CD4-positive, alpha-beta T cell treated with Interleukin-2 at 100 ng/mL for 4 hours (primary cell): Measurements from ENCODE around the gene LRRC63.
"Not testable (repeated sequence)": the region's sequence is repeated elsewhere in the genome, so short reads cannot be mapped to it uniquely, and the experiment has no call there.

Experiments used
- DNase-seq: peaks from one replicate; pipeline ENCODE4 v3.0.0-alpha.2; 2020; ENCODE audit warnings: low spot score

Gene LRRC63

GRCh38 chr13:46181377-46181839 lies 30.3 kb upstream of the LRRC63 start:
- no peak for DNase-seq

GRCh38 chr13:46181840-46182490 lies 29.8 kb upstream of the LRRC63 start, which contains the start of gene LCP1:
LCP1 (minus strand) TSS chr13:46182177; CDS start chr13:46159662, 22,515 bp downstream.
- peak; percentile 93 for DNase-seq

DNA sequence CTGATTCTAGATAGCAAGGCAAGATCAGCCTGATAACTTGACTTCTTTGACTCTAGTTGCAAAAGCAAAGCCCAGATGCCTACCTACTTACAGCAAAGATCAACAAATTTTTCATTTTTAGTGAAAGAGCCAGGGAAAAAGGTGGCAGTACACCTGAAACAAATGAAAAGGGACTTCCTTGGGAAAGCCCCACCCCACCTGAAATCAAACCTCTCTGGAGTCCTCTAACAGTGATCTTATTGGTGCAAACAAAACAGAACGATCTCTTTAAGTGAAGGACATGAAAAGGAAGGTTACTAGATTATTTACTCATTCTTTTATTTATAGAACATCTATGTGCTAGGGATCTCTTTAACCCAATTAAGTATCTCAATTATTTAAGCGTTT lies 29.2 kb upstream of the LRRC63 start:
- no peak for DNase-seq

DNA sequence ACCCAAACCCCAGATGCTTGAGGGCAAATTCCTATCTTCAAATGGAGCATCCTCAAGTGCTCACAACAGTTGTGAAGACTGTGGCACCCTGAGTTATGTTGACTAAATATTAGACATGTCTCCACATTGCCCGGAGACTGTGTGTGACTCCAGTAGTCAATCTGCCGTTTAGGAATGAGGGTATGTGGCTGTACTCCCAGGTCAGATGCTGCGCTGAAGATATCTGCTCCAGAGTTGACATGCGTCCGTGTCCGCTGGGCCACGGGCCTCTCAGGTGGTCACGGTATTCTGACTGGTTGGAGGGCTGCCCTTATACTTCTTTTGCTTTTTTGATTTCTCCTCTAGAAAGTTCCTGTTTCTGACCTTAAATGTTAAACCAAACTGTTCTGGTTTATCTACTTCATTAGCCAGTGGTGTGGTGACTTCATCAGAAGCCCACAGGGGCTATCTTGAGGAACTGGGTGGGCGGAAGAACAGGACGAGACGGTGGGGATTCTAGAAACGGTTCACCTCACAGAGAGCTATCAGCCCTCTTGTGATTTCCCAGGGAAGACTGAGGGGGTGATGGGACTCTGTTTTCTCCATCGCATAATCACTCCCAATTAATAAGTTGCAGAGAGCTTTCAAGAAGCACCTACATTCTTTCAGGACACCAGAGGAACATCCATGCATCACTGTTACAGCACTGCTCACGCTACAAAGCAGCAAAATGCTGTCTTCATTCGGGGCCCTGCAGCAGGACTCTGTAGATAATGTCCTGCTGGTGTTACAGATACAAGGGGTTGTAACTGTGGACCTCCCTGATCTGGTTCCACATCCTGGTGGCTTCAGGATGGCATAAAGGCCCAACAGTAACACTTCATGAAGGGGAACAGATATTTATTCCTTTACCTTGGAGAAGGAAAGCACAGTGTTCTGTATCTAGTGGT lies 28.4 kb upstream of the LRRC63 start:
- DNase-seq, result no peak

GRCh38 chr13:46184277-46184699 lies 27.4 kb upstream of the LRRC63 start:
- DNase-seq, result peak; percentile 83

DNA sequence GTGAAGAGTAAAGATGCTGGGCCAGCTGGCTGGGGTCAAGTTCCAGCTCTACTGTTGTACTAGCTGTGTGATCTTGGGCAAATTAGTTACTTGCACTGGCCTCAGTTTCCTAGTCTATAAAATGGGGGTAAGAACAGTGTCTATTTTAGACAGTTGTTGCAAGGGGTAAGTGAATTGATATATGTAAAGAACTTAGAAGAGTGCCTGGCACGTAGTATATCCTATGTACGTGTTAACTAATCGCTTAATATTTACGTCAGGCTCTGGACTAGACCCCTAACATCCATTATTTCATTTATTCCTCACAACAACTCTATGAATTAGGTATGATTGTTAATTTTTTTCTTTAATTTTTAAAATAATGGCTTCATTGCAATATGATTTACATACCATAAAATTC lies 26.1 kb upstream of the LRRC63 start:
- DNase-seq, result no peak

- DNase-seq, result no peak
These were observed 19.3 kb upstream of the LRRC63 start for GRCh38 chr13:46192412-46192811.

DNA sequence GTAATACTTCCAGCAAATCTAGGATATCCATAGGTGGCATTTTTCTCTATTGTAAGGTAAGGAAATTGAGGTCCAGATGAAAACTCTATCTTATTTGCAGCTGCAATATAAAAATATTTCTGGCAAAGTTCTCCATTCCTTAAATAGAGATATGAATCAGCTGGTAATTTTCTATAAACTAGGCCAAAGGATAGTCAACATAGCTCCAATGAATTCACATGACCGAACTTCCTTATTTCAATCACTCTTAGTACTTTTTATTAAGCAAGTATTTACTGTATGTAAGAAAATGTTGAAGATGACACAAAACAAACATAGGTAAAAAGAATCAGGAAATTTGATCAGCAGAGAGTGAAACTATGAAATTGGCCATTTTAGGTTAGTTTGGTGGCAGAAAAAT lies 16.7 kb upstream of the LRRC63 start:
- no peak for DNase-seq

DNA sequence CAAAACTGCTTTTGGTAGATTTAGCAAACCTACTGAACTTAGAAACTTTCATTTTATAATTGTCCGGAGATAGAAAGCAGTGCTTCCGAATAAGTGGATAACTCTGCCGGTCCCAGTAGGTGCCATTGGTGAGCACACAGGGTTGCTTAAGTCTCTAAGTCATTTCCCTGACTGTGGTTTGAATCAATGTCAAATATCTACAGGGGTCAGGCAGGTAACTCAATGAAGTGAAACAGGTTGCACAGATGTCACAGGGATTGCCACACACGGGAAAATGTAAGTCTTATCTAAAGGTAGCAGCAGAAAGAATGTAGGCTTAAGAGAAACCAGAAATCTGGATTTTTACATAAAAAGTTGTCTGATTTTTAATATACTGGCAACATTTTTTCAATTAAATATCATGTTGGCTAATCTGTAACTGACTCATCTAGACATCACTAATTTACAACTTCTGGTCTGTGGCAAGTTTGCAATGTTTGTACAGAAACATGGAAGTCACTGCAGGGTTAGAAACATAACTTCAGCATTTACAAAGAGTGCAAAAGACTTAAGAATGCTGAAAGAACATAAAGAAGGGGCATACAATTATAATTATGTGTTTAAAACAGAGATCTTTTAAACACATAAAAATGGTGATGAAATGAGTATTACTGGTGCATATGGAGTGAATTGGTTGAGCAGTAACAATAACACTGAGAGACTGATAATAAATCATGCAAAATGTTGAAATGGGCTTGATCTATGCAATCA lies 14.3 kb upstream of the LRRC63 start:
- no peak for DNase-seq

GRCh38 chr13:46198696-46199193 lies 13.0 kb upstream of the LRRC63 start:
- no peak for DNase-seq

DNA sequence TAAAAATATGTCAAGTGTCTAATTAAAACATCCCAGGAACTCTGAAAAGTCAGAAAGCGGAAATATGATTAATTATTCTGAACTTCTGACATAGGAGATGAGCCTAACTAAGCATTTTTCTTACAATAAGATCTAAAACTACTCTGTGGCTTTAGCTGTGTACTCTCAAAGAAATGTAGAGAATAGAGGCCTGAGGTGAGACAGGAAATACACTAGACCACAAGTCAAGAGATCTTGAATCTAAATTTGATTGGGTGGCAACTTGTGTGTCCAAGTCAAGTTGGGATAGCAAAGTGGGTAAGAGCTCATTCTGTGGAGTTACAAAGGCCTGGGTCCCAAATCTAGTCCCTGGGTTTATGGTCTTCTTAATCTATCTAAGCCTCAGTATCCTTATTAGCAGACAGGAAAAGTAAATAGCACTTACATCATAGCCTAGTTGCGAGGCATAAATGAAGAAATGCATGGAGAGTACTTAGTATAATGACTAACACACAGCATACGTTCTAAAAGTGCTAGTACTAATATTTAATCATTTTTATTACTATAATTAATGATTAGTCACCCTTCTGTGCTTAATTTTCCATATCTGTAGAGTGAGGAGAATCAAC lies 9.4 kb upstream of the LRRC63 start:
- peak; percentile 52 for DNase-seq

DNA sequence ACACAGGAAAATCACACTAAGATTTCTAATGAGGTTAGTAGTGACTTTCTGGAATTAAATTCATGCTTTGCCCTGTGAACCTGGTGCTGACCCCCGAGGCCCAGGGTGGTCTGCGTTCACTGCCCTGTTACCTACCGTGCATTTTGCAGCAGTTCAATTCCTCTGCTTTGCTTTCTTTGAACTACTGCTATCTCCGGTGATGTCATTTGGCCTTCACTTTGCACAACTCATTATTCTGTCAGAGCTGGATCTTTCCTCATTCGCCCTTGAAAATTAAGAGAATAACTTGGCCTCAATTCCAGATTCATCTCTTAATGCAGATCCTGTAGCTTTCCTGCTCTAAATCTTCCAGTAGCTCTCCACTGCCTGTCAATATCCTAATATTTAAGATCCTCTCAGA lies 8.8 kb upstream of the LRRC63 start:
- no peak for DNase-seq

DNA sequence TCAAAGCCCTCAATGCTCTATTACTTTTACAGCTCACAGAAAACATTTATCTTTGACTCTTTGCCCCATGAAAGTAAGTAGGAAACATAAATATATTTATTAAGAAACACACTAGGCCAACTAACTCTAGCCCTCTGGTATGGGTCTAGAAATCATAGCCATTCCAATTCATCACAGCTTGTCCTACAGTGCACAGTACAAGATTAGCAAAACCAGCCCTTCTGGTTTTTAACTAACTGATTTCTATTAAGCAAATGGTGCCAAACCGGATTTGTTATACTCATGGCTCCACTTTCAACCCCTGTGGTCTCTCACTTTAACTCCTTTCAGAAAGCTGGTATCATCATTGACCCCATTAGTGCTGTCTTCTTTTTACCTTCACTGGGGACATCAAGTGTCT lies 5.6 kb upstream of the LRRC63 start:
- no peak for DNase-seq

DNA sequence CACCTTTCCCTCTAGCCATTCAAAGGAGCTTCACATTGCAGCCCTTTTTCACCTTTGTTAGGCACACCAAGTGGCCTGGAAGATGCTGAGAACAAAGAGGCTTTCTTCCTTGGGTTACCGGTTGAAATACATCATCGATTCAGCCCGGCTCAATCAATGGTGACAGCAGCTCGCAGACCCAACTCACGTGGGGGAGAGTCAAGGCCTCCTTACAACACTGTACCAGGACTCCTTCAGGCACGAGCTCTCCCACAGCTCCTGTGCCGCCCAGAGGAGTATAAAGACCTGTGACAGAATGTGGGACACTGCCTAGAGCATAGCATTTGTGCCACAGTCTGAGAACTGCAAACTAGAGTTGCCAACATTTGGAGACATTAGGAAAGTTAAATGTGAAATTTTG lies 3.9 kb upstream of the LRRC63 start:
- no peak for DNase-seq

DNA sequence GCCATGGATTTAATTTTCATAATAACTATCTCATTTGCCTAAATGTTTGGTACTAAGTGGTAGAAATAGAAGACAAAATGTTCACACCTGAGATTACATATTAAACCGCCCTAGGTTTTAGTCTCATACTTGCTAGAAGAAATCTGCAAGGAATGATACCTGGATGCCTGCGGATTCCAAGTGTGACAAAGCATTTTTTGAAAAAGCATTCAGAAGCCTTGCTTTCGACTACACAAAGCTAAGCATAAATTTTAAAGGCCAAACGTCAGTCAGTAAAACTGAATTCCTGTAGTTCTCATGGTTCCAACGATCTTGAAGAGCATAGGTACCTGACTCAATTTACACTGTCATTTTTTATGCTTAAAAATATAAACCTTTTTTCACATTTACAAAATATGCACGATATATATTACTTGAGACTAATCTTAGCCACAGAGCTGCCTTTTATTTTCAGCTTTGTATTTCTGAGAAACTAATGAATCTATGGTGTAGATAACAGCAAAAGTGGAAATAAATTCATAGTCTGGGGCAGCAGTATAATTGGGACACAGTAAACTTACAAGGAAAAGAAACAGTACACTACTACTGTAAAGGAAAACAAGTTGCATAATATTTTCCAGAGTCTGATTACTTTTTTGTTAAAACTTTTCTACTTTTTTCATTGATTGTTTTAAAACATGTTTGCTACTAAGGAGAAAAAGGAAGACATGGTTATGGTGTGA lies 1.2 kb upstream of the LRRC63 start:
- DNase-seq, result no peak

DNA sequence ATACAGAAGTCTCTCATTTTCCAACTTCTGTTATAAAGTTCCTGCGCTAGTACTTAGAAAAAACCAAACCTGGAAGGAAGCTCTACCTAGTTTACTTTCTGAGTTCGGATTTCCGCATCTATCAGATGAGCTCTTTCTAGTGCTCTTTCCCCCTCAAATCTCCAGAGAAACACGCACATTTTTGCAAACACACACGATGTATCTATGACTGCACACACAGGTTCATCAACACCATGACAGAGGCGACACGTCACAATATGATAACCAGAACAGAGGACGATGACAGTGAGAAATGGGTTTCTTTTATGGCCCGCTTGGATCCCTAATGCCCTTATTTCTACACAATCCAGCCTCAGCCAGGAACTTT lies 629 bp upstream of the LRRC63 start:
- DNase-seq, result peak; percentile 53

- DNase-seq, result peak; percentile 11
These were observed 1.5 kb downstream of the LRRC63 start for GRCh38 chr13:46213242-46213641.

GRCh38 chr13:46214741-46215140 lies 3.0 kb downstream of the LRRC63 start:
- DNase-seq, result not testable (repeated sequence)

DNA sequence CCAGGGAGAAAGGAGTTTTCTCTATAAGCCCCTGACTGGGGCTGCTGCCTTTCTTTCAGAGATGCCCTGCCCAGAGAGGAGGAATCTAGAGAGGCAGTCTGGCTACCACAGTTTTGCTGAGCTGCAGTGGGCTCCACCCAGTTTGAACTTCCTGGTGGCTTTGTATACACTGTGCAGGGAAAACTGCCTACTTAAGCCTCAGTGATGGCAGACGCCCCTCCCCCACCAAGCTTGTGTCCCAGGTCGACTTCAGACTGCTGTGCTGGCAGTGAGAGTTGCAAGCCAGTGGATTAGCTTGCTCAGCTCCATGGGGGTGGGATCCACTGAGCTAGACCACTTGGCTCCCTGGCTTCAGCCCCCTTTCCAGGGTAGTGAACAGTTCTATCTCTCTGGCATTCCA lies 8.5 kb downstream of the LRRC63 start:
- DNase-seq, result not testable (repeated sequence)

DNA sequence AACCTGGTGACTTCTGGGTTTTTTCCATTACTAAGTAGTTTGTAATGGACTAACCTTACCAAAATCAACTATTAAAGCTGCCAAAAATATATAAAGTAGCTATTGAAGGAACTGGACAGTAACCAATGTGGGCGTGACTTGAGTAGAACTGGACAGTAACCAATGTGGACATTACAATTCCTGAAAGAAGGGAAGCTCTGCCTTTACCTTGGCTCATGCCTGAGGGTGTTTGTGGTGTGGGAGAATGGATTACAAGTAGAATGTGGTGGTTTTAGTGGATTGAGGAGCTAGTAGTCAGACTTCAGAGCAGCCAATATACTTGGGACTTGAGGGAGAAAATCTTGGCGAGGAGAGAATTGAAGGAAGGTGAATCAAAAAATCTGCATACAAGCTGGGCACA lies 17.5 kb downstream of the LRRC63 start:
- DNase-seq, result no peak

DNA sequence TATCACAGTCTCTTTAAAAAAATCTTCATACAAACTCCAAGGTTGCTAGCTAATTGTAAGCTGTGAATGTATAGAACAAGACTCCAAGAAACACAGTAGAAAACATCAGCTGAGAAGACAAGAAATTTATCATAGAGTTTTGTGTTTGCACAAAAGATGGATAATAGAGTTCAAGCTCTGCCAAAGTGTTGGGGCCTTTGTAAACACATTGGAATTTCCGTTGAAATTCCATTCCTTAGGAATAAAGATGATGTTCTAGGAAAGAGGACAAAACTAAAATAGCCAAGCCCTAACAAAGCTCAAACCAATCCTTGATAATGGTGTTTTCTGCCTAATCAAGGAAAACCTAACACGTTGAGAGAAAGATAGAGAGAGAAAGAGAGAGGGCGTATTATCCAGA lies 20.6 kb downstream of the LRRC63 start:
- no peak for DNase-seq
